LoVo (cell line): ENCODE data around the gene RDH8.

Source experiments
- DNase-seq: peaks from one replicate; pipeline ENCODE4 v3.0.0-alpha.2; 2016; ENCODE audit warnings: low spot score

The RDH8 gene, protein sequence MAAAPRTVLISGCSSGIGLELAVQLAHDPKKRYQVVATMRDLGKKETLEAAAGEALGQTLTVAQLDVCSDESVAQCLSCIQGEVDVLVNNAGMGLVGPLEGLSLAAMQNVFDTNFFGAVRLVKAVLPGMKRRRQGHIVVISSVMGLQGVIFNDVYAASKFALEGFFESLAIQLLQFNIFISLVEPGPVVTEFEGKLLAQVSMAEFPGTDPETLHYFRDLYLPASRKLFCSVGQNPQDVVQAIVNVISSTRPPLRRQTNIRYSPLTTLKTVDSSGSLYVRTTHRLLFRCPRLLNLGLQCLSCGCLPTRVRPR

DNA sequence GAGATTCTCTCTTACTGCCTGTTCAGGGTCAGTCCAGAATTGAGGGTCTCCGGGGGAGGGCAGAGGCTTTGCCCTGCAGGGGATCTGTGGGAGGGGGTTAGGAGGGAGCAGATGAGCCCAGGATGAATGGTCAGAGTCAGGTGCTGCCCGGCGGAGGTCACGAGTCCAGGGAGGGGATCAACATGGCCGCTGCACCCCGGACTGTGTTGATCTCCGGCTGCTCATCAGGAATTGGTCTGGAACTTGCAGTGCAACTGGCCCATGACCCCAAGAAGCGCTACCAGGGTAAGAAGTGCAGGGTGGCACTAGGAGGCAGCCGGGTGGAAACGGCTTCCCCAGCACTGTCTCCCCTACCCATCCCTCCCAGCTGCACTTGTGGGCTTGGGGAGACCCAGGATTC is at the start of gene RDH8:
Gene RDH8, plus strand, starts transcription at position 168 of the 400 bp plus-strand sequence. Its CDS starts 15 bp downstream, at position 183.
- no peak for DNase-seq

- no peak for DNase-seq
These were observed 47.3 kb upstream of the RDH8 start for GRCh38 chr19:9966024-9966423.

GRCh38 chr19:9966448-9966847 is 46.8 kb upstream of the RDH8 start:
- no peak for DNase-seq

DNA sequence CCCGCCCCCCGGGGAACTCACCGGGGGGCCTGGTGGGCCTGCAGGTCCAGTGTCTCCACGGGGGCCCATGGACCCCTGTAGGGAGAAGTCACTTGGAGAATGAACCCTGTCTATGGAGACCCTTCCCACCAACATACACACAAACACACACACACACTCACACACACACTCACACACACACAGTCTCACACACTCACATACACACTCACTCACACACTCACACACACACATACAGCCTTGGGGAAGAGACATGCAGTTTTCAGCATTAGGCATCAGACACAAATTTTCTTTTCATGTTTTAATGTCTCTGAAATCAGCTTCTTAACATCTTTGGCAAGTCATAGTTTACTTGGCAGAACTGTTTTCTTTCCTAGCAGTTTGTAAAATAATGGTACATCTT is 46.0 kb upstream of the RDH8 start:
- DNase-seq, result no peak

GRCh38 chr19:9968820-9969687 is 44.2 kb upstream of the RDH8 start:
- DNase-seq, result no peak

- no peak for DNase-seq
These were observed 43.7 kb upstream of the RDH8 start for GRCh38 chr19:9969688-9969975.

GRCh38 chr19:9970481-9970880 is 42.8 kb upstream of the RDH8 start:
- DNase-seq, result no peak

GRCh38 chr19:9971166-9971897 is 42.0 kb upstream of the RDH8 start:
- DNase-seq, result no peak

GRCh38 chr19:9972103-9972502 is 41.2 kb upstream of the RDH8 start:
- no peak for DNase-seq

- no peak for DNase-seq
These were observed 31.6 kb upstream of the RDH8 start for GRCh38 chr19:9981406-9982260.

DNA sequence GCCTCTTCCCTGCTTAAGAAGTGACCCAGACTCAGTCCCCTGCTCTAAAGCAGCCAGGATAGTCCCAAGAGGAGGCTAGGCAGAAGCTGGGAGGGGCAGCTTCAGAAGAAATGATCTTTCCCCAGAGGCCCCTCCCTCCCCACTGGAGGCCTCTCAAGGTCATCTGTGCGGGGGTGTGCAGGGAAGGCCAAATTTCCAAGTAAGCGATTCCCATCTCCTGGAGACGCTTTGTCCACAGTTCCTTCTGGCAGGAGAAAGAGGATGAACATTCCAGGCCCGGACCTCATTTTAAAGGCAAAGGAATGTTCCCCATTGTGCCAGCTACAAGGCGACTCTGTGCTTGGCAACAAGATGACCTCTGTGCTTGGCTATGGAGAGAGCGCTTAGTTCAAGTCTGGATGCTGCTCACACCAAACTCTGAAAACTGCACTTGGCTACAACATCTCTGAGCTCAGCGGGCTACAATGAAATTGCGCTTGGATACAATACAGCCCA is 26.4 kb upstream of the RDH8 start:
- DNase-seq, result no peak

- no peak for DNase-seq
These were observed 23.8 kb upstream of the RDH8 start for GRCh38 chr19:9989504-9989903.

GRCh38 chr19:9991425-9992191 is 21.7 kb upstream of the RDH8 start:
- DNase-seq, result no peak

DNA sequence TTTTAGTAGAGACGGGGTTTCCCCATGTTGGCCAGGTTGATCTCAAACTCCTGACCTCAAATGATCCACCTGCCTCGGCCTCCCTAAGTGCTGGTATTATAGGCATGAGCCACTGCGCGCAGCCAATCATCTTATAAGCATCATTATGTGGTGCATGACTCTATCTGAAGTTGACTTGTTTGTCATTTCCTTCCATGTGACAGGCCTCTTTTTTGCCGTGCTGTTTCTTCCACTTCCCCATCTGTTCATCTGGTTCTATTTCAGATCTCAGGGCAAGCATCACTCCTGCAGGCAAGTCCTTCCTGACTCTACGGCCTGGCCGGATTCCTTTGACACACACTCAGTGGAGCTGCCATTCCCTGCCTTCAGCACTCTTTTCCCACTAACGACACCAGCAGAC is 18.2 kb upstream of the RDH8 start:
- DNase-seq, result no peak

- DNase-seq, result no peak
These were observed 17.3 kb upstream of the RDH8 start for GRCh38 chr19:9995999-9996398.

DNA sequence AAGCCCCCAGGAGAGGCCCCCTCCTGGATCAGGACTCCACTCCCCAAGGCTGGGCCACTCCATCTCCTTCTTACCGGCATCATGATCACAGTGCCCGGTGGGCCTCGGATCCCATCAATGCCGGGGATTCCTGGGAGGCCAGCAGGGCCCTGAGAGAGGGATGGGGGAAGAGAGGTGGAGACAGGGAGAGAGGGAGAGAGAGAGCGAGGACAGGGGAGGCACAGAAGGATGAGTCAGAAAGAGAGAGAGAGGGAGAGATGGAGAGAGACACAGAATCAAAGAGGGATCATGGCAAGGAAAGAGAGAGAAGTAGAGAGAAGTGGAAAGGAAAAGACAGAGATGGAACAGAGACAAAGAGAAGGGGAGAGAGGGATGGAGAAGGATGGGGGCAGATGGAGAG is 16.7 kb upstream of the RDH8 start:
- no peak for DNase-seq

GRCh38 chr19:10000171-10000826 is 13.0 kb upstream of the RDH8 start:
- DNase-seq, result peak; percentile 70

- peak; percentile 30 for DNase-seq
These were observed 11.4 kb upstream of the RDH8 start for GRCh38 chr19:10001899-10002298.

DNA sequence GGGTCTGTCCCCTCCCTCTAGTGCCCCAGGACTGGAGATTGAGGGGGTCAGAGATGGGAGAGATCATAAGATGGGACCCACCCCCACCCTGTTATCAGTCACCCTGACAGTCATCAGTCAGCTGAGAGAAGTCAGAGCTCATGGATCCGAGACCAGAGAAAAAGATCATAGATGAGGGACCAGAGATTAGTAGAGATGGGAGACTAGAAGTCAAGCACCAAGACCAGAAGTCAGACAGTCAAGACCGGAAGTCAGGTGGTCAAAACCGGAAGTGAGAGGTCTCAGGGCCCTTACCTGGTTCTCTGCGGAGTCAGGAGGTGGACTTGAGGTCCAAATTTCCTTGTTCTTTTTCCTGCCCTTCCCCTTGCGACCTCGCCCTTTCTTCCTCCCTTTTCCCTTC is 10.0 kb upstream of the RDH8 start:
- no peak for DNase-seq

DNA sequence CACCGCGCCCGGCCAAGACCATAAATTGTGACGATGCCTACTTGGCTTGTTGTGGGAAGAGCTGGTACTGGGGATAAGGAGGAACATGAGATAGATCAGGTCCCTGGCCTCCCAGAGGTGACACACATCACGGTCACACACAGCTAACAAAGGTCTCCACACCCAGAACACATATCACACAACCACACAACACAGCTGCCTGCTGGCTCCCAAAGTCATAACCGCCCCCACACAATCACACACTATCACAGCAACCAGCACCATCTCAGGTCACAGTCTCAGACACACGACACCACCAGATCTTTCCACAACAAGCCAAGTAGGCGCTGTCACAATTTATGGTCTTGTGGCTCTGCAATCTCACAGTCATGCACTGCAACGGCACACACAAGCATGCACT is 8.7 kb upstream of the RDH8 start:
- DNase-seq, result no peak
